ENCODE data around the gene CDK14.

Gene CDK14

GRCh38 chr7:91069146-91069545 lies 473.0 kb downstream of the CDK14 start:
- no peak for TF ChIP-seq CTCF (IDR thresholded peaks at IDR 0.05; ENCODE audit: extremely low read depth, insufficient read depth, missing control alignments)
- no peak for DNase-seq (ENCODE audit: low spot score)
- in situ Hi-C loops (cut with MboI; ENCODE audit: low pct_unique_long_range_greater_than_20kb, low sequenced_read_pairs, unreplicated experiment) = no loop called here

GRCh38 chr7:91079487-91079886 lies 483.4 kb downstream of the CDK14 start:
- no peak for TF ChIP-seq CTCF (IDR thresholded peaks at IDR 0.05; ENCODE audit: extremely low read depth, insufficient read depth, missing control alignments)
- no peak for DNase-seq (ENCODE audit: low spot score)
- in situ Hi-C loops (cut with MboI; ENCODE audit: low pct_unique_long_range_greater_than_20kb, low sequenced_read_pairs, unreplicated experiment) = loop anchor here (25.0 kb wide), 1 partner anchor 558 kb away; no protein-coding TSS in a partner anchor

- in situ Hi-C loops (cut with MboI; ENCODE audit: low pct_unique_long_range_greater_than_20kb, low sequenced_read_pairs, unreplicated experiment) = loop anchor here (25.0 kb wide), 1 partner anchor 557 kb away; no protein-coding TSS in a partner anchor
- no peak for TF ChIP-seq CTCF (IDR thresholded peaks at IDR 0.05; ENCODE audit: extremely low read depth, insufficient read depth, missing control alignments)
- no peak for DNase-seq (ENCODE audit: low spot score)
Observed at GRCh38 chr7:91080351-91080750, 484.2 kb downstream of the CDK14 start.

- no peak for DNase-seq (ENCODE audit: low spot score)
- in situ Hi-C loops (cut with MboI; ENCODE audit: low pct_unique_long_range_greater_than_20kb, low sequenced_read_pairs, unreplicated experiment) = loop anchor here (25.0 kb wide), 1 partner anchor 555 kb away; no protein-coding TSS in a partner anchor
Observed at GRCh38 chr7:91082038-91082437, 485.9 kb downstream of the CDK14 start.

GRCh38 chr7:91082852-91083495 lies 486.9 kb downstream of the CDK14 start:
- peak; percentile 19 for DNase-seq (ENCODE audit: low spot score)
- TF ChIP-seq CTCF (IDR thresholded peaks at IDR 0.05; ENCODE audit: extremely low read depth, insufficient read depth, missing control alignments) = peak; percentile 52
- in situ Hi-C loops (cut with MboI; ENCODE audit: low pct_unique_long_range_greater_than_20kb, low sequenced_read_pairs, unreplicated experiment) = loop anchor here (25.0 kb wide), 1 partner anchor 554 kb away; no protein-coding TSS in a partner anchor

More at GRCh38 chr7:91082038-91082437, 485.9 kb downstream of the CDK14 start:
- TF ChIP-seq CTCF (IDR thresholded peaks at IDR 0.05; ENCODE audit: extremely low read depth, insufficient read depth, missing control alignments) = no peak

- TF ChIP-seq CTCF (IDR thresholded peaks at IDR 0.05; ENCODE audit: extremely low read depth, insufficient read depth, missing control alignments) = no peak
- DNase-seq (ENCODE audit: low spot score) = no peak
- in situ Hi-C loops (cut with MboI; ENCODE audit: low pct_unique_long_range_greater_than_20kb, low sequenced_read_pairs, unreplicated experiment) = loop anchor here (25.0 kb wide), 1 partner anchor 553 kb away; no protein-coding TSS in a partner anchor
Observed at GRCh38 chr7:91083855-91084644, 487.9 kb downstream of the CDK14 start.
